GM18867 (cell line): Measurements from ENCODE around the gene CSH2.
"Not testable (repeated sequence)": the region's sequence is repeated elsewhere in the genome, so short reads cannot be mapped to it uniquely, and the experiment has no call there.

ENCODE experiments used
- ATAC-seq: cut with Tn5 transposase; IDR thresholded peaks from one replicate; pipeline ENCODE4 v1.9.1; 2021; ENCODE audit warnings: mild to moderate bottlenecking, moderate library complexity; ENCODE audit not compliant: unreplicated experiment

Gene CSH2

GRCh38 chr17:63873577-63873976 lies at the start of gene CSH2:
Gene CSH2 (minus strand): TSS chr17:63873677. CDS start chr17:63873614, 63 bp downstream.
- not testable (repeated sequence) for ATAC-seq

- ATAC-seq: not testable (repeated sequence)
Measured at GRCh38 chr17:63922402-63922801, 48.9 kb upstream of the CSH2 start.

GRCh38 chr17:63920779-63921178 lies 47.3 kb upstream of the CSH2 start:
- not testable (repeated sequence) for ATAC-seq

GRCh38 chr17:63920050-63920449 lies 46.6 kb upstream of the CSH2 start:
- ATAC-seq: not testable (repeated sequence)

- peak; percentile 56 for ATAC-seq
Measured at GRCh38 chr17:63919311-63919723, 45.8 kb upstream of the CSH2 start.

- ATAC-seq: not testable (repeated sequence)
Measured at GRCh38 chr17:63918789-63919305, 45.4 kb upstream of the CSH2 start, which contains the start of gene GH1. Gene GH1 (minus strand): TSS chr17:63918839. CDS start chr17:63918776, 63 bp downstream.

- no peak for ATAC-seq
Measured at GRCh38 chr17:63918305-63918704, 44.8 kb upstream of the CSH2 start.

GRCh38 chr17:63917646-63918045 lies 44.2 kb upstream of the CSH2 start:
- ATAC-seq: no peak

- not testable (repeated sequence) for ATAC-seq
Measured at GRCh38 chr17:63917206-63917605, 43.7 kb upstream of the CSH2 start.

GRCh38 chr17:63916566-63917185 lies 43.2 kb upstream of the CSH2 start:
- no peak for ATAC-seq

GRCh38 chr17:63915753-63916152 lies 42.3 kb upstream of the CSH2 start:
- peak; percentile 52 for ATAC-seq

GRCh38 chr17:63914471-63914870 lies 41.0 kb upstream of the CSH2 start:
- ATAC-seq: no peak

GRCh38 chr17:63911657-63912100 lies 38.2 kb upstream of the CSH2 start:
- no peak for ATAC-seq

- ATAC-seq: no peak
Measured at GRCh38 chr17:63911041-63911635, 37.7 kb upstream of the CSH2 start, which contains the start of gene CSHL1. Gene CSHL1 (minus strand): TSS chr17:63911258. CDS start chr17:63911196, 62 bp downstream.

- no peak for ATAC-seq
Measured at GRCh38 chr17:63910096-63910495, 36.6 kb upstream of the CSH2 start.

GRCh38 chr17:63909586-63909985 lies 36.1 kb upstream of the CSH2 start:
- not testable (repeated sequence) for ATAC-seq

GRCh38 chr17:63907161-63907778 lies 33.8 kb upstream of the CSH2 start:
- peak; percentile 52 for ATAC-seq

GRCh38 chr17:63904796-63905195 lies 31.3 kb upstream of the CSH2 start:
- ATAC-seq: not testable (repeated sequence)

- ATAC-seq: not testable (repeated sequence)
Measured at GRCh38 chr17:63903787-63904201, 30.3 kb upstream of the CSH2 start.

- ATAC-seq: not testable (repeated sequence)
Measured at GRCh38 chr17:63901971-63902370, 28.5 kb upstream of the CSH2 start.
